ENCODE data around the gene FBXO46. TPM values are rescaled to one million over a fixed set of nuclear protein-coding genes. Genes with fewer than 3 reads are reported as not detected.

FBXO46 gene
- total RNA-seq, 1 donor from 2014 or later: 23.8 TPM

- no peaks in the 10 kb centered on the region for H3K4me1 ChIP-seq
- TF ChIP-seq CTCF (IDR thresholded peaks at IDR 0.05) (no peak), POLR2A (IDR thresholded peaks at IDR 0.05) (no peak), POLR2AphosphoS5 (IDR thresholded peaks at IDR 0.05; ENCODE audit: insufficient read depth in 1 of 2, low read depth in 1 of 2) (no peak)
- no peak for DNase-seq (ENCODE audit: extremely low spot score in 2 of 2)
- no peak overlapping the region for H3K27ac ChIP-seq
- H3K36me3 ChIP-seq: no peaks in the 10 kb centered on the region
- H3K9me3 ChIP-seq: no peaks in the 10 kb centered on the region
- intact Hi-C loops (cut with DNase I): no loop called here
- no peaks in the 10 kb centered on the region for H3K27me3 ChIP-seq
- no peak overlapping the region for H3K4me3 ChIP-seq
Measured at GRCh38 chr19:45745606-45746005, 14.9 kb upstream of the FBXO46 start.

GRCh38 chr19:45742969-45743368 lies 12.3 kb upstream of the FBXO46 start:
- Histone ChIP-seq H3K4me1 (no peaks in the 10 kb centered on the region), H3K27ac (no peak overlapping the region), H3K9me3 (no peaks in the 10 kb centered on the region), H3K27me3 (no peaks in the 10 kb centered on the region), H3K4me3 (no peak overlapping the region), H3K36me3 (no peaks in the 10 kb centered on the region)
- TF ChIP-seq POLR2A (IDR thresholded peaks at IDR 0.05) (no peak), POLR2AphosphoS5 (IDR thresholded peaks at IDR 0.05; ENCODE audit: insufficient read depth in 1 of 2, low read depth in 1 of 2) (no peak), CTCF (IDR thresholded peaks at IDR 0.05) (no peak)
- intact Hi-C loops (cut with DNase I): no loop called here
- DNase-seq (ENCODE audit: extremely low spot score in 2 of 2): no peak

GRCh38 chr19:45739498-45740439 lies 9.1 kb upstream of the FBXO46 start:
- no peak for DNase-seq (ENCODE audit: extremely low spot score in 2 of 2)
- H3K27ac ChIP-seq: no peak overlapping the region
- H3K9me3 ChIP-seq: no peaks in the 10 kb centered on the region
- no peaks in the 10 kb centered on the region for H3K36me3 ChIP-seq
- intact Hi-C loops (cut with DNase I): no loop called here
- H3K4me3 ChIP-seq: no peak overlapping the region
- no peaks in the 10 kb centered on the region for H3K4me1 ChIP-seq
- TF ChIP-seq POLR2A (IDR thresholded peaks at IDR 0.05): no peak
- TF ChIP-seq POLR2AphosphoS5 (IDR thresholded peaks at IDR 0.05; ENCODE audit: insufficient read depth in 1 of 2, low read depth in 1 of 2): no peak
- no peak for TF ChIP-seq CTCF (IDR thresholded peaks at IDR 0.05)
- no peaks in the 10 kb centered on the region for H3K27me3 ChIP-seq

- H3K27ac ChIP-seq: no peak within 1 kb of the TSS
- intact Hi-C loops (cut with DNase I): no loop called here
- H3K4me1 ChIP-seq: peaks cover 21% of the 10 kb centered on the region
- no peaks in the 10 kb centered on the region for H3K36me3 ChIP-seq
- DNase-seq (ENCODE audit: extremely low spot score in 2 of 2): no peak
- H3K4me3 ChIP-seq: no peak within 1 kb of the TSS
- TF ChIP-seq CTCF (IDR thresholded peaks at IDR 0.05): no peak
- no peak for TF ChIP-seq POLR2AphosphoS5 (IDR thresholded peaks at IDR 0.05; ENCODE audit: insufficient read depth in 1 of 2, low read depth in 1 of 2)
- TF ChIP-seq POLR2A (IDR thresholded peaks at IDR 0.05): no peak
- H3K9me3 ChIP-seq: no peaks in the 10 kb centered on the region
- no peaks in the 10 kb centered on the region for H3K27me3 ChIP-seq
Measured at GRCh38 chr19:45733160-45733810, 2.6 kb upstream of the FBXO46 start, which contains the start of gene MEIOSIN. MEIOSIN (plus strand) TSS chr19:45733439; CDS start chr19:45735377, 1,938 bp downstream.
